KMS-11 (cell line): ENCODE data around the gene CTNNA1.

Source experiments
- H2AFZ ChIP-seq: fragments of 200-600 bp; sonication (generic); 2 replicates; pipeline ENCODE4 v1.6.1; 2016; ENCODE audit warnings: antibody characterized with exemption, mixed run types, low read depth
- H3K27ac ChIP-seq: fragments of 200-600 bp; sonication (generic); 2 replicates; pipeline ENCODE4 v1.6.1; 2016; ENCODE audit warnings: mild to moderate bottlenecking, mixed run types
- H3K27me3 ChIP-seq: fragments of 200-600 bp; sonication (generic); 2 replicates; pipeline ENCODE4 v1.6.1; 2017; ENCODE audit warnings: mild to moderate bottlenecking, low read depth, mixed run types, moderate library complexity; ENCODE audit not compliant: insufficient read depth
- H3K36me3 ChIP-seq: fragments of 200-600 bp; sonication (generic); 2 replicates; pipeline ENCODE4 v1.6.1; 2017; ENCODE audit warnings: mild to moderate bottlenecking, mixed run types; ENCODE audit not compliant: insufficient read depth
- H3K4me1 ChIP-seq: fragments of 200-600 bp; sonication (generic); 2 replicates; pipeline ENCODE4 v1.6.1; 2016; ENCODE audit warnings: mild to moderate bottlenecking, low read depth, mixed run types; ENCODE audit not compliant: poor library complexity, severe bottlenecking
- H3K4me2 ChIP-seq: fragments of 200-600 bp; sonication (generic); 2 replicates; pipeline ENCODE4 v1.7.0; 2016; ENCODE audit warnings: mild to moderate bottlenecking, mixed run types
- H3K4me3 ChIP-seq: fragments of 200-600 bp; sonication (generic); IDR thresholded peaks from 2 replicates; pipeline ENCODE4 v1.6.1; 2017; ENCODE audit warnings: low read depth, low read length, mixed read lengths; ENCODE audit not compliant: insufficient read depth
- H3K79me2 ChIP-seq: fragments of 200-600 bp; sonication (generic); 2 replicates; pipeline ENCODE4 v1.6.1; 2016; ENCODE audit warnings: low read depth, mixed run types; ENCODE audit not compliant: insufficient read depth
- H3K9ac ChIP-seq: fragments of 200-600 bp; sonication (generic); 2 replicates; pipeline ENCODE4 v1.6.1; 2016; ENCODE audit warnings: mild to moderate bottlenecking, mixed run types
- H4K20me1 ChIP-seq: fragments of 200-600 bp; sonication (generic); 2 replicates; pipeline ENCODE4 v1.6.1; 2016; ENCODE audit warnings: mild to moderate bottlenecking, mixed run types; ENCODE audit not compliant: insufficient read depth
- TF ChIP-seq, protein P1 (sequence below): fragments of 200-600 bp; sonication (generic); conservative IDR thresholded peaks from 2 replicates; pipeline ENCODE4 v1.6.1; 2017; ENCODE audit warnings: low read depth, mild to moderate bottlenecking, antibody characterized with exemption, low read length, moderate library complexity, mixed read lengths

Gene CTNNA1

GRCh38 chr5:138967791-138968448 lies 214.7 kb downstream of the CTNNA1 start:
- Histone ChIP-seq H3K4me2 (no peak overlapping the region), H3K9ac (no peak overlapping the region), H2AFZ (no peak overlapping the region), H3K4me1 (no peaks in the 10 kb centered on the region), H3K36me3 (no peaks in the 10 kb centered on the region), H3K79me2 (no peaks in the 10 kb centered on the region), H3K27ac (no peak overlapping the region), H3K27me3 (no peaks in the 10 kb centered on the region), H3K4me3 (no peak overlapping the region), H4K20me1 (no peaks in the 10 kb centered on the region)
- TF ChIP-seq, protein P1, sequence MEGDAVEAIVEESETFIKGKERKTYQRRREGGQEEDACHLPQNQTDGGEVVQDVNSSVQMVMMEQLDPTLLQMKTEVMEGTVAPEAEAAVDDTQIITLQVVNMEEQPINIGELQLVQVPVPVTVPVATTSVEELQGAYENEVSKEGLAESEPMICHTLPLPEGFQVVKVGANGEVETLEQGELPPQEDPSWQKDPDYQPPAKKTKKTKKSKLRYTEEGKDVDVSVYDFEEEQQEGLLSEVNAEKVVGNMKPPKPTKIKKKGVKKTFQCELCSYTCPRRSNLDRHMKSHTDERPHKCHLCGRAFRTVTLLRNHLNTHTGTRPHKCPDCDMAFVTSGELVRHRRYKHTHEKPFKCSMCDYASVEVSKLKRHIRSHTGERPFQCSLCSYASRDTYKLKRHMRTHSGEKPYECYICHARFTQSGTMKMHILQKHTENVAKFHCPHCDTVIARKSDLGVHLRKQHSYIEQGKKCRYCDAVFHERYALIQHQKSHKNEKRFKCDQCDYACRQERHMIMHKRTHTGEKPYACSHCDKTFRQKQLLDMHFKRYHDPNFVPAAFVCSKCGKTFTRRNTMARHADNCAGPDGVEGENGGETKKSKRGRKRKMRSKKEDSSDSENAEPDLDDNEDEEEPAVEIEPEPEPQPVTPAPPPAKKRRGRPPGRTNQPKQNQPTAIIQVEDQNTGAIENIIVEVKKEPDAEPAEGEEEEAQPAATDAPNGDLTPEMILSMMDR = no peak

DNA sequence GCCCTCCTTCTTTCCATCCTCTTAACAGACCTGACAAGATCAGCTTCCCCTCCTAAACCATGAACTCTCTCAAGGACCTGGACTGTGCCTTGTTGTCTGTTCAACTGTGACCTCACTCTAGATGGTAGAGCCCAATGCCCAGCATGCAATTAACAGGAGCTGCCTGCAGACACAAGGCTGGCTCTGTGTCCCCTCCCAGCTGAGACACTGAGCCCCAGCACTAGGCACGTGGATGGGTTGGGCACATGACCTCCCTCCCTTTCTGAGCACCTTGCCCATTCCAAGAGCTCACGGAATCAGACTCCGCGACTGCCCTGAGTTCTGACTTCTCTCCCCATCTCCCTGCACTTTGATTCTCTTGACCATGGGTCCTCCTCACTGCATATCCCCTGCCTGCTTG lies 215.4 kb downstream of the CTNNA1 start:
- Histone ChIP-seq H3K79me2 (no peaks in the 10 kb centered on the region), H2AFZ (no peak overlapping the region), H3K9ac (no peak overlapping the region), H3K27ac (no peak overlapping the region), H3K27me3 (no peaks in the 10 kb centered on the region), H3K4me3 (no peak overlapping the region), H3K4me2 (no peak overlapping the region), H3K36me3 (no peaks in the 10 kb centered on the region), H4K20me1 (no peaks in the 10 kb centered on the region), H3K4me1 (no peaks in the 10 kb centered on the region)
- TF ChIP-seq, protein P1 = no peak

DNA sequence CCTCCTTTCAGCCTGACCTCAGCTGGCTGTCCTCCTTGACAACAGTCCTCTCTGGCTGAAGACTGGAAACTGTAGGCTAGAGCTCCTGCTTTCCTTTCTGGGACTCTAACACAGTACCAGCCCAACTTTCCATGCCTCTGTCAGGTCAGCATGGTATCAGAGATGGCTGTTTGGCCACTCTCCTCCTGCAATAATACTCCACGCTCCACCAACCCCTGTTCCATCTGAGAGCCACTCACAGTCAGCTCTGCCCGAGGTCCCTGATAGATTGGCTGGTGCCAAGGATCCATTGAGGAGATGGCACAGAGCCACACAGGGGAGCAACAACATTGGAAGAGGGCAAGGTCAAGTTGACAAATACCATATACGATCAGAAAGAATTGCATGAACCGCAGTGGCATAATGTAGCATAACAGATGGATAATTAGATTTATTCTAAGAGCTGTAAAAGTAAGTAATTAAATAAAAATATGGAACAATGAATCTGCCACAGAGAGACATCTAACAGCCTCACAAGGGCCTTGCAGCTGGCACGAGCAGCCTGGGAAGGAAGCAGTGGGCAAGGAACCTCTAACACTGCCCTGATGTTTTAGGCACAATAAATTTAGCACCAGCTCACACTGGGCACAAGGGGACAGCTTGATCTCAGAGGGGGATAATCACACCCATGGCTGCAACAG lies 216.2 kb downstream of the CTNNA1 start:
- Histone ChIP-seq H3K4me1 (no peaks in the 10 kb centered on the region), H3K4me2 (no peak overlapping the region), H3K27ac (no peak overlapping the region), H3K9ac (no peak overlapping the region), H3K27me3 (no peaks in the 10 kb centered on the region), H3K79me2 (no peaks in the 10 kb centered on the region), H3K36me3 (no peaks in the 10 kb centered on the region), H4K20me1 (no peaks in the 10 kb centered on the region), H2AFZ (no peak overlapping the region), H3K4me3 (no peak overlapping the region)
- TF ChIP-seq, protein P1 = no peak

DNA sequence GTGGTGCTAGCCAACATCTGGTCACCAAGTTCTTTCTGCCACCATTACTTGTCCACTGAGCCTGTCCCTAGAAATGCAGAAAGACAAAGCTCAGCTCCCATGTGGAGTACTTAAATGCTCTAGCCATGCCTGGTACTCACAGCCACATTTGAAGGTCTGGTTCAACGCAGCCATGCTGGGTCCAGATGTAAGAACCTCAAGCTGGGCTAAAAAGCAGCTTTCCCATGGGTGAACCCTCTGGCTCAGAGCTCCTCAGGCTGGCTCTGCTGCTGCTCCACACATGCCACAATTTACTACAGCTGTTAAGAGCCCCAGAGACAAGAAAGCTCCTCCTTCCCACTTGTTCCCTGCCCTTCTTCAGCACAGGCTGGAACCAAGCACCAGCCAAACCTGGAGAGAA lies 219.0 kb downstream of the CTNNA1 start:
- Histone ChIP-seq H4K20me1 (no peaks in the 10 kb centered on the region), H3K36me3 (no peaks in the 10 kb centered on the region), H3K4me2 (no peak overlapping the region), H2AFZ (no peak overlapping the region), H3K27me3 (no peaks in the 10 kb centered on the region), H3K4me3 (no peak overlapping the region), H3K4me1 (no peaks in the 10 kb centered on the region), H3K9ac (no peak overlapping the region), H3K79me2 (no peaks in the 10 kb centered on the region), H3K27ac (no peak overlapping the region)
- TF ChIP-seq, protein P1 = no peak
